ENCODE results near the gene MYO18A.
A peak's percentile ranks its signal among the peaks of the same experiment; 100 is the strongest.

- TF ChIP-seq, protein P1, sequence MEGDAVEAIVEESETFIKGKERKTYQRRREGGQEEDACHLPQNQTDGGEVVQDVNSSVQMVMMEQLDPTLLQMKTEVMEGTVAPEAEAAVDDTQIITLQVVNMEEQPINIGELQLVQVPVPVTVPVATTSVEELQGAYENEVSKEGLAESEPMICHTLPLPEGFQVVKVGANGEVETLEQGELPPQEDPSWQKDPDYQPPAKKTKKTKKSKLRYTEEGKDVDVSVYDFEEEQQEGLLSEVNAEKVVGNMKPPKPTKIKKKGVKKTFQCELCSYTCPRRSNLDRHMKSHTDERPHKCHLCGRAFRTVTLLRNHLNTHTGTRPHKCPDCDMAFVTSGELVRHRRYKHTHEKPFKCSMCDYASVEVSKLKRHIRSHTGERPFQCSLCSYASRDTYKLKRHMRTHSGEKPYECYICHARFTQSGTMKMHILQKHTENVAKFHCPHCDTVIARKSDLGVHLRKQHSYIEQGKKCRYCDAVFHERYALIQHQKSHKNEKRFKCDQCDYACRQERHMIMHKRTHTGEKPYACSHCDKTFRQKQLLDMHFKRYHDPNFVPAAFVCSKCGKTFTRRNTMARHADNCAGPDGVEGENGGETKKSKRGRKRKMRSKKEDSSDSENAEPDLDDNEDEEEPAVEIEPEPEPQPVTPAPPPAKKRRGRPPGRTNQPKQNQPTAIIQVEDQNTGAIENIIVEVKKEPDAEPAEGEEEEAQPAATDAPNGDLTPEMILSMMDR (IDR thresholded peaks at IDR 0.05) = peak; percentile 70 to 97 (median 94)
- peak; percentile 39 for TF ChIP-seq POLR2A (IDR thresholded peaks at IDR 0.05)
Measured at GRCh38 chr17:29180034-29180787, at the start of gene MYO18A.
